AG04450 (cell line): ENCODE data around the gene MRTFA. TPM values are rescaled to one million over a fixed set of nuclear protein-coding genes. Genes with fewer than 3 reads are reported as not detected.
A peak's percentile ranks its signal among the peaks of the same experiment; 100 is the strongest.
"Not testable (repeated sequence)": the region's sequence is repeated elsewhere in the genome, so short reads cannot be mapped to it uniquely, and the experiment has no call there.

ENCODE experiments used
- CTCF ChIA-PET: fragments of 300-600, 350-600 bp; formaldehyde crosslinking; extraction: SDS; loops from one replicate; lab custom pipeline; 2022; ENCODE audit warnings: antibody characterized with exemption, inconsistent platforms; lab: Charles Lee
- POLR2A ChIA-PET: fragments of 350-600 bp; formaldehyde crosslinking; extraction: SDS; loops from one replicate; lab custom pipeline; 2021; ENCODE audit warnings: antibody characterized with exemption, inconsistent platforms; lab: Yijun Ruan, JAX
- DNase-seq: peaks from one replicate; pipeline ENCODE4 v3.0.0-alpha.2; 2011; ENCODE audit warnings: low read depth, low spot score
- H3K27ac ChIP-seq: one replicate; pipeline ENCODE4 v1.5.1; 2012; ENCODE audit warnings: low read depth, low read length, control low read depth
- H3K27me3 ChIP-seq: one replicate; pipeline ENCODE4 v1.6.0; 2012; ENCODE audit warnings: low read length; ENCODE audit not compliant: control insufficient read depth, insufficient read depth
- H3K4me3 ChIP-seq: 2 replicates; pipeline ENCODE4 v1.5.1; 2011; ENCODE audit warnings: mild to moderate bottlenecking, low read depth, low read length, control low read depth
- H3K9me3 ChIP-seq: 2 replicates; pipeline ENCODE4 v1.5.1; 2012; ENCODE audit warnings: low read length; ENCODE audit not compliant: control insufficient read depth, insufficient read depth
- polyA plus RNA-seq: library from polyadenylated mRNA; depleted of rRNA; stranded (reverse); fragments of >200 nt; gene quantifications from 2 replicates; pipeline ENCODE4 v1.2.3, GENCODE V29; 2011
- TF ChIP-seq, protein P1 (sequence below): IDR thresholded peaks from 2 replicates; pipeline ENCODE4 v1.5.1; 2011; ENCODE audit warnings: low read depth, low read length, control low read depth, inconsistent platforms

Gene MRTFA
- polyA plus RNA-seq, 1 experiment: 6.8 TPM

- H3K27me3 ChIP-seq: no peaks in the 10 kb centered on the region
- ChIA-PET CTCF (interaction anchor here (1.7 kb wide), 1 partner anchor 24 kb away, joined by 4 read pairs; no protein-coding TSS in a partner anchor), POLR2A (no interaction called here)
- H3K4me3 ChIP-seq: no peak overlapping the region
- TF ChIP-seq, protein P1, sequence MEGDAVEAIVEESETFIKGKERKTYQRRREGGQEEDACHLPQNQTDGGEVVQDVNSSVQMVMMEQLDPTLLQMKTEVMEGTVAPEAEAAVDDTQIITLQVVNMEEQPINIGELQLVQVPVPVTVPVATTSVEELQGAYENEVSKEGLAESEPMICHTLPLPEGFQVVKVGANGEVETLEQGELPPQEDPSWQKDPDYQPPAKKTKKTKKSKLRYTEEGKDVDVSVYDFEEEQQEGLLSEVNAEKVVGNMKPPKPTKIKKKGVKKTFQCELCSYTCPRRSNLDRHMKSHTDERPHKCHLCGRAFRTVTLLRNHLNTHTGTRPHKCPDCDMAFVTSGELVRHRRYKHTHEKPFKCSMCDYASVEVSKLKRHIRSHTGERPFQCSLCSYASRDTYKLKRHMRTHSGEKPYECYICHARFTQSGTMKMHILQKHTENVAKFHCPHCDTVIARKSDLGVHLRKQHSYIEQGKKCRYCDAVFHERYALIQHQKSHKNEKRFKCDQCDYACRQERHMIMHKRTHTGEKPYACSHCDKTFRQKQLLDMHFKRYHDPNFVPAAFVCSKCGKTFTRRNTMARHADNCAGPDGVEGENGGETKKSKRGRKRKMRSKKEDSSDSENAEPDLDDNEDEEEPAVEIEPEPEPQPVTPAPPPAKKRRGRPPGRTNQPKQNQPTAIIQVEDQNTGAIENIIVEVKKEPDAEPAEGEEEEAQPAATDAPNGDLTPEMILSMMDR: no peak
- H3K27ac ChIP-seq: no peak overlapping the region
- no peaks in the 10 kb centered on the region for H3K9me3 ChIP-seq
- DNase-seq: no peak
These were observed 22.6 kb upstream of the MRTFA start for GRCh38 chr22:40659166-40659565.

DNA sequence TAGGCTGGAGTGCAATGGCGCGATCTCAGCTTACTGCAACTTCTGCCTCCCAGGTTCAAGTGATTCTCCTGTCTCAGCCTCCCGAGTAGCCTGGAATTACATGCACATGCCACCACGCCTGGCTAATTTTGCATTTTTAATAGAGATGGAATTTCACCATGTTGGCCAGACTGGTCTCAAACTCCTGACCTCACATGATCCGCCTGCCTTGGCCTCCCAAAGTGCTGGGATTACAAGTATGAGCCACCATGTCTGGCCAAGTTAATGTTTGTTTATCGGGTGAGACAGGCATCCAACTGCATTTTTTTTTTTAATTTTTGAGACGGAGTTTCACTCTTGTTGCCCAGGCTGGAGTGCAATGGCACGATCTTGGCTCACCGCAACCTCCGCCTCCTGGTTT is 20.1 kb upstream of the MRTFA start:
- DNase-seq, POLR2A ChIA-PET, H3K4me3 ChIP-seq, H3K27ac ChIP-seq, H3K27me3 ChIP-seq, H3K9me3 ChIP-seq: not testable (repeated sequence)
- CTCF ChIA-PET: interaction anchor here (1.1 kb wide), 1 partner anchor 26 kb away, joined by 4 read pairs; no protein-coding TSS in a partner anchor

DNA sequence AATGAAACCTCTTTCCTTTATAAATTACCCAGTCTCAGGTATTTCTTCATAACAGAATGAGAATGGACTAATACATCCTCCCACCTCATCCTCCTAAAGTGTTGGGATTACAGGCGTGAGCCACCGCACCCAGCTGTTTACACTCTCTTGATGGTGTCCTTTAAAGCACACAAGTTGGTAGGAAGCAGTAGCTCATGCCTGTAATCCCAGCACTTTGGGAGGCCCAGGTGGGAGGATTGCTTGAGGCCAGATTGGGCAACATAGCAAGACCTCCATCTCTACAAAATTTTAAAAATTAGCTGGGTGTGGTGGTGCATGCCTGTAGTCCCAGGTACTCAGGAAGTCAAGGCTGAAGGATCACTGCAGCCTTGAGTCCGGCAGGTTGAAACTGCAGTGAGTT is 19.4 kb upstream of the MRTFA start:
- POLR2A ChIA-PET, H3K27ac ChIP-seq, H3K27me3 ChIP-seq, DNase-seq, H3K4me3 ChIP-seq, H3K9me3 ChIP-seq: not testable (repeated sequence)
- CTCF ChIA-PET: interaction anchor here (0.9 kb wide), 1 partner anchor 102 kb away, joined by 3 read pairs; no protein-coding TSS in a partner anchor

DNA sequence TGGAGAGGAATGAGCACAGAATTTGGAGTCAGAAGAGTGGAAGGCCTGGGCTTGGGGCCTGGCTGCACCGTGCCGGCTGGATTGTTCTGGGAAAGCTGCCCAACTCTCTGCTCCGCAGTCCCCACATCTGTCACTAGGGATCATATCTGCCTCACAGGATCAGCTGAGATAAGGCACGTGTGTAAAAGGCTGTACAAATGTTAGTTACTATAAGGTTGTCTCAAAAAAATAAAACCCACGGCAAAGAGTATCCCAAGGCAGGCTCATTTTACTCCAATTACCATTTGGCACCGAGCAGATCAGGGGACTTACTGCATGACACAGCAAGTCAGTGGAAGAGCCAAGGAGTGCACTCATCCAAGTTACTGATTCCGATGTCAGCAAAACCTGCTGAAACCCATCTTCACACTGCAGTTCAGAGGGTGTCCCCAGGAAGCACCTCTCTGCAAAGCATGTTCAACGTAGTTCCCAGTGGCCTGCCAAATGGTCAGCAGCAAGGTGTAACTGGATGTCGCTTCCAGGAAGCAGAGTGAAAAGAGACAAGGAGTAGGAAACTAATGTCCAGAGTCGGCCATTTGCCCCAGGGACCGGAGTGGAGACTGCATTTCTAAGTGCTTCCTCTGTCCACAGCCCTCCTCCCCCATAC is 18.1 kb upstream of the MRTFA start:
- H3K4me3 ChIP-seq: no peak overlapping the region
- POLR2A ChIA-PET: no interaction called here
- DNase-seq: no peak
- CTCF ChIA-PET: interaction anchor here (0.9 to 2.0 kb wide), 3 partner anchors 28 to 245 kb away, joined by 3 to 5 read pairs (median 4); no protein-coding TSS in a partner anchor
- H3K27me3 ChIP-seq: no peaks in the 10 kb centered on the region
- TF ChIP-seq, protein P1: peak; percentile 22
- H3K27ac ChIP-seq: peak overlapping the region; percentile 70
- no peaks in the 10 kb centered on the region for H3K9me3 ChIP-seq

- TF ChIP-seq, protein P1: no peak
- no peak overlapping the region for H3K27ac ChIP-seq
- DNase-seq: no peak
- no peaks in the 10 kb centered on the region for H3K27me3 ChIP-seq
- no peaks in the 10 kb centered on the region for H3K9me3 ChIP-seq
- CTCF ChIA-PET: no interaction called here
- POLR2A ChIA-PET: interaction anchor here (0.5 kb wide), 1 partner anchor 290 kb away, joined by 3 read pairs; no protein-coding TSS in a partner anchor
- no peak overlapping the region for H3K4me3 ChIP-seq
These were observed 16.8 kb upstream of the MRTFA start for GRCh38 chr22:40653361-40653760.
